K562 (cell line): ENCODE data around the gene EFNA2. TPM values are rescaled to one million over a fixed set of nuclear protein-coding genes. Genes with fewer than 3 reads are reported as not detected.
A peak's percentile ranks its signal among the peaks of the same experiment; 100 is the strongest.

Source experiments
- EP300 ChIP-seq: IDR thresholded peaks from 2 replicates; pipeline ENCODE4 v1.6.1; 2012; ENCODE audit warnings: low read length, improper control_type of control experiment
- HDAC1 ChIP-seq, 2 experiments: fragments of 450-650 bp; IDR thresholded peaks; 2 replicates each; pipeline ENCODE4 v1.6.1; 2016 to 2017; ENCODE audit warnings: inconsistent platforms in 1 of 2, mild to moderate bottlenecking in 1 of 2, moderate library complexity in 1 of 2
- MNT ChIP-seq, 2 experiments: fragments of 450-650 bp; conservative IDR thresholded peaks; 2 replicates each; pipeline ENCODE4 v1.6.1; 2017; ENCODE audit warnings: mild to moderate bottlenecking in 2 of 2, moderate library complexity in 2 of 2
- NFE2 ChIP-seq: IDR thresholded peaks from 2 replicates; pipeline ENCODE4 v1.6.1; 2014; ENCODE audit warnings: antibody characterized with exemption, low read depth
- NRF1 ChIP-seq, 2 experiments: fragments of 450-650 bp; IDR thresholded peaks in 1 of 2; conservative IDR thresholded peaks in 1 of 2; 2 replicates each; pipeline ENCODE4 v1.6.1; 2014; ENCODE audit warnings: mild to moderate bottlenecking in 2 of 2
- SMARCE1 ChIP-seq: fragments of 450-650 bp; IDR thresholded peaks from 2 replicates; pipeline ENCODE4 v1.7.1; 2016; ENCODE audit warnings: mild to moderate bottlenecking
- SRF ChIP-seq, 2 experiments: fragments of 250-450, 450-650 bp in 1 of 2; sonication (Bioruptor Pico) in 1 of 2; sonication (generic) in 1 of 2; formaldehyde crosslinking; IDR thresholded peaks; 2 replicates each; pipeline versions ENCODE4 v1.5.0 to v1.5.1; 2020 to 2022; ENCODE audit warnings: mild to moderate bottlenecking in 1 of 2, missing genetic modification reagents in 1 of 2
- ZNF740 ChIP-seq, 3 experiments: fragments of 200-800 bp in 1 of 3; sonication (Bioruptor generic) in 1 of 3; sonication (generic) in 1 of 3; formaldehyde crosslinking in 1 of 3; IDR thresholded peaks; 2 replicates each; pipeline versions ENCODE4 v1.6.1 to v1.8.0; 2016 to 2022; ENCODE audit warnings: mild to moderate bottlenecking in 2 of 3, missing compliant biosample characterization in 2 of 3, missing genetic modification characterization in 2 of 3, missing genetic modification reagents in 1 of 3
- polyA plus RNA-seq, 8 experiments: library from polyadenylated mRNA; depleted of rRNA in 4 of 8; stranded (reverse) in 5 of 8; unstranded in 3 of 8; fragments of >200 nt; fragmentation: Nextera tagmentation in 2 of 8; fragmentation: Illumina TruSeq in 1 of 8; extraction: Ambion mirVana in 2 of 8; extraction: Trizol in 1 of 8; gene quantifications; 2 replicates each; pipeline versions ENCODE4 v1.2.1 to v1.2.3, GENCODE V29; 2011 to 2014; ENCODE audit warnings: inconsistent platforms in 1 of 8, missing spikeins in 1 of 8
- total RNA-seq, 7 experiments: library from RNA; depleted of rRNA in 6 of 7; stranded (reverse); fragments of >200 nt in 6 of 7; fragmentation: Illumina TruSeq in 2 of 7; extraction: Trizol in 2 of 7; gene quantifications; 2 replicates each; pipeline versions ENCODE4 v1.2.1 to v1.2.3, GENCODE V29; 2011 to 2021; ENCODE audit warnings: low replicate concordance in 1 of 7

The EFNA2 gene
- total and polyA plus RNA-seq, 9 of the 15 experiments (the other 6 are each of a cell fraction or from before 2014, with no cell fraction given): 0.11 to 0.44 (median 0.15) TPM; not detected in 6

GRCh38 chr19:1252821-1253513 lies 32.7 kb upstream of the EFNA2 start (continued):
- TF ChIP-seq MNT (conservative IDR thresholded peaks at IDR 0.05) (peak; percentile 55 to 64; a peak in 2 of 4 replicates), ZNF740 (CRISPR knock-in tag; IDR thresholded peaks at IDR 0.05) (peak; percentile 96), ZNF740 (tag; IDR thresholded peaks at IDR 0.05) (peak in 1 of 2 experiments; percentile 84; a peak in 2 of 4 replicates), HDAC1 (IDR thresholded peaks at IDR 0.05) (no peak), EP300 (0 out of 2 replicates have a peak, but pooled peaks have one; percentile 17), NFE2 (peak; percentile 36), SMARCE1 (peak; percentile 85), NRF1 (conservative IDR thresholded peaks at IDR 0.05 in 1 of 2, IDR thresholded peaks at IDR 0.05 in 1 of 2) (peak; percentile 31 to 50; a peak in 3 of 4 replicates), SRF (CRISPR knock-in tag; IDR thresholded peaks at IDR 0.05) (peak in 1 of 2 experiments; percentile 69; a peak in 1 of 4 replicates)
